Measurements from ENCODE around the gene KRT75. TPM values are rescaled to one million over a fixed set of nuclear protein-coding genes. Genes with fewer than 3 reads are reported as not detected.
A peak's percentile ranks its signal among the peaks of the same experiment; 100 is the strongest.

The KRT75 gene
- total RNA-seq, 3 donors from 2014 or later = not detected

- no peak for TF ChIP-seq POLR2A (IDR thresholded peaks at IDR 0.05)
- TF ChIP-seq CTCF (IDR thresholded peaks at IDR 0.05) = no peak
- TF ChIP-seq POLR2AphosphoS5 (IDR thresholded peaks at IDR 0.05) = no peak
- no peak for DNase-seq (ENCODE audit: low spot score in 2 of 2)
- H3K4me1 ChIP-seq = no peaks in the 10 kb centered on the region
- peaks cover 0 to 3% of the 10 kb centered on the region in 2 donors for H3K27me3 ChIP-seq
- intact Hi-C loops (cut with DNase I; ENCODE audit: low total_unique reads) = no loop called here
- no peaks in the 10 kb centered on the region for H3K9me3 ChIP-seq
- no peaks in the 10 kb centered on the region for H3K36me3 ChIP-seq
- no peak overlapping the region for H3K4me3 ChIP-seq
- H3K27ac ChIP-seq = no peak overlapping the region
Observed at GRCh38 chr12:52425466-52425865, 8.7 kb downstream of the KRT75 start.

- H3K36me3 ChIP-seq = no peaks in the 10 kb centered on the region
- intact Hi-C loops (cut with DNase I; ENCODE audit: low total_unique reads) = no loop called here
- H3K4me1 ChIP-seq = no peaks in the 10 kb centered on the region
- H3K27me3 ChIP-seq = peaks cover 0 to 3% of the 10 kb centered on the region in 2 donors
- DNase-seq (ENCODE audit: low spot score in 2 of 2) = no peak
- H3K9me3 ChIP-seq = no peaks in the 10 kb centered on the region
- peak overlapping the region; percentile 75 to 78 for H3K27ac ChIP-seq
- TF ChIP-seq POLR2A (IDR thresholded peaks at IDR 0.05) (no peak), CTCF (IDR thresholded peaks at IDR 0.05) (no peak), POLR2AphosphoS5 (IDR thresholded peaks at IDR 0.05) (no peak)
- no peak overlapping the region for H3K4me3 ChIP-seq
Observed at GRCh38 chr12:52423661-52424500, 10.3 kb downstream of the KRT75 start.

GRCh38 chr12:52423035-52423434 is 11.1 kb downstream of the KRT75 start:
- peak overlapping the region; percentile 75 to 78 for H3K27ac ChIP-seq
- intact Hi-C loops (cut with DNase I; ENCODE audit: low total_unique reads) = no loop called here
- DNase-seq (ENCODE audit: low spot score in 2 of 2) = peak in 1 of 2 donors; percentile 62
- no peak overlapping the region for H3K4me3 ChIP-seq
- H3K27me3 ChIP-seq = peaks cover 0 to 3% of the 10 kb centered on the region in 2 donors
- H3K9me3 ChIP-seq = no peaks in the 10 kb centered on the region
- H3K4me1 ChIP-seq = no peaks in the 10 kb centered on the region
- no peaks in the 10 kb centered on the region for H3K36me3 ChIP-seq
- TF ChIP-seq POLR2AphosphoS5 (IDR thresholded peaks at IDR 0.05) = no peak
- no peak for TF ChIP-seq POLR2A (IDR thresholded peaks at IDR 0.05)
- no peak for TF ChIP-seq CTCF (IDR thresholded peaks at IDR 0.05)

GRCh38 chr12:52419656-52420055 is 14.5 kb downstream of the KRT75 start:
- no peak for TF ChIP-seq POLR2A (IDR thresholded peaks at IDR 0.05)
- TF ChIP-seq CTCF (IDR thresholded peaks at IDR 0.05) = no peak
- TF ChIP-seq POLR2AphosphoS5 (IDR thresholded peaks at IDR 0.05) = no peak
- Histone ChIP-seq H3K9me3 (no peaks in the 10 kb centered on the region), H3K27ac (no peak overlapping the region), H3K36me3 (no peaks in the 10 kb centered on the region), H3K27me3 (peaks cover 0 to 3% of the 10 kb centered on the region in 2 donors), H3K4me3 (no peak overlapping the region), H3K4me1 (no peaks in the 10 kb centered on the region)
- no peak for DNase-seq (ENCODE audit: low spot score in 2 of 2)
- intact Hi-C loops (cut with DNase I; ENCODE audit: low total_unique reads) = no loop called here

- H3K27me3 ChIP-seq = peaks cover 0 to 3% of the 10 kb centered on the region in 2 donors
- no peaks in the 10 kb centered on the region for H3K4me1 ChIP-seq
- TF ChIP-seq POLR2AphosphoS5 (IDR thresholded peaks at IDR 0.05) = no peak
- TF ChIP-seq CTCF (IDR thresholded peaks at IDR 0.05) = no peak
- no peak for TF ChIP-seq POLR2A (IDR thresholded peaks at IDR 0.05)
- DNase-seq (ENCODE audit: low spot score in 2 of 2) = no peak
- no peak overlapping the region for H3K4me3 ChIP-seq
- no peaks in the 10 kb centered on the region for H3K9me3 ChIP-seq
- no peak overlapping the region for H3K27ac ChIP-seq
- H3K36me3 ChIP-seq = no peaks in the 10 kb centered on the region
- intact Hi-C loops (cut with DNase I; ENCODE audit: low total_unique reads) = no loop called here
Observed at GRCh38 chr12:52418576-52419110, 15.5 kb downstream of the KRT75 start.
